Measurements from ENCODE around the gene RPL29. TPM values are rescaled to one million over a fixed set of nuclear protein-coding genes. Genes with fewer than 3 reads are reported as not detected.

The RPL29 gene
- total RNA-seq, 1 donor from 2014 or later, result 1,224 TPM

DNA sequence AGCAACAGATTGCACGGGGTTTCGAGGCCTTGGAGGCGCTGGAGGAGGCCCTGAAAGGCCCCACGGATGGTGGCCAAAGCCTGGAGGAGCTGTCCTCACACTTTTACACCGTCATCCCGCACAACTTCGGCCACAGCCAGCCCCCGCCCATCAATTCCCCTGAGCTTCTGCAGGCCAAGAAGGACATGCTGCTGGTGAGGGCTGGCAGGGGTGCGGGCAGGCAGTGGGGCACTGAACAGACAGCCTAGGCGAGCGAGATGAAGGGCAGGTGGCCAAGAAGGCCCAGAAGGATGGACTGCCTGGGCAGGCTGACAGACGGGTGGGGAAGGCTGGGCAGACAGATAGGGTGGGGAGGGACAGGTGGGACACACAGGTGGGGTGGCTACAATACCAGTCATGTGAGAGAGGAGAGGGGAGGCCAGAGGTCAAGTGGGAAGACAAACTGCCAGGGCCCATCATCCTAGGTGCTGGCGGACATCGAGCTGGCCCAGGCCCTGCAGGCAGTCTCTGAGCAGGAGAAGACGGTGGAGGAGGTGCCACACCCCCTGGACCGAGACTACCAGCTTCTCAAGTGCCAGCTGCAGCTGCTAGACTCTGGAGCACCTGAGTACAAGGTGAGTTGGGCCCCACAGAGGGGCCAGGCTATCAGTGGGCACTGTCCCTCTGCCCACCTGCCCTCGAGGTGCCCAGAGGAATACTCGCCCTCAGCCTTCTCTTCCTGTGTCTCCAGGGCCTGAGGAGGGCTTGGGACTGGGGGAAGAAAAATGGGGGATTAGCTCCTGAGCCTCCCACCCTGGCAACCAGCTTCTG, 50.5 kb downstream of the RPL29 start:
- Histone ChIP-seq H3K4me1 (peaks cover 14 to 23% of the 10 kb centered on the region in 2 donors), H3K27ac (no peak overlapping the region), H3K36me3 (peaks cover 0 to 7% of the 10 kb centered on the region in 2 donors), H3K9me3 (no peaks in the 10 kb centered on the region), H3K27me3 (no peaks in the 10 kb centered on the region), H3K4me3 (no peak overlapping the region)
- no peak for DNase-seq (ENCODE audit: low spot score in 2 of 2)
- intact Hi-C loops (cut with DNase I), result loop anchor here (10.0 kb wide), 2 partner anchors 560 to 760 kb away; partner anchors contain the start of genes GLT8D1, MANF and SPCS1
- TF ChIP-seq, protein P1, sequence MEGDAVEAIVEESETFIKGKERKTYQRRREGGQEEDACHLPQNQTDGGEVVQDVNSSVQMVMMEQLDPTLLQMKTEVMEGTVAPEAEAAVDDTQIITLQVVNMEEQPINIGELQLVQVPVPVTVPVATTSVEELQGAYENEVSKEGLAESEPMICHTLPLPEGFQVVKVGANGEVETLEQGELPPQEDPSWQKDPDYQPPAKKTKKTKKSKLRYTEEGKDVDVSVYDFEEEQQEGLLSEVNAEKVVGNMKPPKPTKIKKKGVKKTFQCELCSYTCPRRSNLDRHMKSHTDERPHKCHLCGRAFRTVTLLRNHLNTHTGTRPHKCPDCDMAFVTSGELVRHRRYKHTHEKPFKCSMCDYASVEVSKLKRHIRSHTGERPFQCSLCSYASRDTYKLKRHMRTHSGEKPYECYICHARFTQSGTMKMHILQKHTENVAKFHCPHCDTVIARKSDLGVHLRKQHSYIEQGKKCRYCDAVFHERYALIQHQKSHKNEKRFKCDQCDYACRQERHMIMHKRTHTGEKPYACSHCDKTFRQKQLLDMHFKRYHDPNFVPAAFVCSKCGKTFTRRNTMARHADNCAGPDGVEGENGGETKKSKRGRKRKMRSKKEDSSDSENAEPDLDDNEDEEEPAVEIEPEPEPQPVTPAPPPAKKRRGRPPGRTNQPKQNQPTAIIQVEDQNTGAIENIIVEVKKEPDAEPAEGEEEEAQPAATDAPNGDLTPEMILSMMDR (IDR thresholded peaks at IDR 0.05), result no peak

DNA sequence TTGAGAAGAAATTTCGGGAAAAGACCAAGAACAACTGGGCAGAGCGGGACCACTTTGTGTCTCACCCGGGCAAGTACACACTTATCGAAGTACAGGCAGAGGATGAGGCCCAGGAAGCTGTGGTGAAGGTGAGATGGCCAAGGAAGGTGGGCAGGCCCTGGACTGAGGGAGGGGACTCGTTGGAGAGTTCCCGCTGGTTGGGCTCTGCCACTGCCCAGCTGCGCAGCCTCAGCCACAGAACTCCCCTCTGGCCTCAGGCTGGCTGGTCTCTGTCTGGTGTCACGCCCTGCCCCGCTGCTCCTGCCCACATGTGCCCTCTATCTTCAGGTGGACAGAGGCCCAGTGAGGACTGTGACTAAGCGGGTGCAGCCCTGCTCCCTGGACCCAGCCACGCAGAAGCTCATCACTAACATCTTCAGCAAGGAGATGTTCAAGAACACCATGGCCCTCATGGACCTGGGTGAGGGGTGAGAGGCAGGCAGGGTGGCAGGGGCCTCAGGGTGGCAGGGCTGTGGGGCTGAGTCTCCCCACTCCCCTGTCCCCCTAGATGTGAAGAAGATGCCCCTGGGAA, 51.2 kb downstream of the RPL29 start:
- H3K27ac ChIP-seq, result no peak overlapping the region
- intact Hi-C loops (cut with DNase I), result loop anchor here (10.0 kb wide), 2 partner anchors 560 to 760 kb away; partner anchors contain the start of genes GLT8D1, MANF and SPCS1
- peaks cover 0 to 7% of the 10 kb centered on the region in 2 donors for H3K36me3 ChIP-seq
- TF ChIP-seq, protein P1 (IDR thresholded peaks at IDR 0.05), result no peak
- H3K4me1 ChIP-seq, result peaks cover 14 to 23% of the 10 kb centered on the region in 2 donors
- no peaks in the 10 kb centered on the region for H3K27me3 ChIP-seq
- no peaks in the 10 kb centered on the region for H3K9me3 ChIP-seq
- H3K4me3 ChIP-seq, result no peak overlapping the region
- no peak for DNase-seq (ENCODE audit: low spot score in 2 of 2)

Other genes starting within 250 kb of the RPL29 start
- gene IQCF6, start 216.7 kb downstream of the RPL29 start, total RNA-seq, result not detected
- gene IQCF2, start 134.3 kb downstream of the RPL29 start, total RNA-seq, result not detected
- not detected for gene IQCF5, start 120.3 kb downstream of the RPL29 start, total RNA-seq
- gene IQCF1, start 92.5 kb downstream of the RPL29 start, total RNA-seq, result not detected
- 15.4 TPM for gene RRP9, start 54.0 kb downstream of the RPL29 start, total RNA-seq
- 29.5 TPM for gene PARP3, start 53.5 kb downstream of the RPL29 start, total RNA-seq
- not detected for gene GPR62, start 40.5 kb downstream of the RPL29 start, total RNA-seq
- gene PCBP4, start 28.4 kb downstream of the RPL29 start, total RNA-seq, result 256 TPM
- gene ABHD14B, start 21.8 kb downstream of the RPL29 start, total RNA-seq, result 46.1 TPM
- gene ABHD14A, start 20.8 kb downstream of the RPL29 start, total RNA-seq, result 37.4 TPM
- 94.0 TPM for gene ACY1, start 12.4 kb downstream of the RPL29 start, total RNA-seq
- 76.5 TPM for gene DUSP7, start 60.7 kb upstream of the RPL29 start, total RNA-seq
- not detected for gene POC1A, start 158.5 kb upstream of the RPL29 start, total RNA-seq
- 58.3 TPM for gene ALAS1, start 202.3 kb upstream of the RPL29 start, total RNA-seq
- not detected for gene TLR9, start 229.8 kb upstream of the RPL29 start, total RNA-seq
- 162 TPM for gene TWF2, start 243.3 kb upstream of the RPL29 start, total RNA-seq
- 20.3 TPM for gene PPM1M, start 249.9 kb upstream of the RPL29 start, total RNA-seq